Type B pancreatic cell (in vitro differentiated cells): Measurements from ENCODE around the gene TUBB. TPM values are rescaled to one million over a fixed set of nuclear protein-coding genes. Genes with fewer than 3 reads are reported as not detected.

ENCODE experiments used
- DNase-seq: peaks from one replicate; pipeline ENCODE4 v3.0.0; 2021; ENCODE audit warnings: mixed read lengths; ENCODE audit not compliant: unreplicated experiment; ENCODE audit errors: extremely low spot score
- H3K27ac Mint-ChIP-seq: 2 replicates; pipeline ENCODE4 v1.8.0; 2021; ENCODE audit warnings: mild to moderate bottlenecking, mixed read lengths
- H3K27me3 Mint-ChIP-seq: 2 replicates; pipeline ENCODE4 v1.8.0; 2021; ENCODE audit warnings: mixed read lengths
- H3K36me3 Mint-ChIP-seq: 2 replicates; pipeline ENCODE4 v1.8.0; 2021; ENCODE audit warnings: mixed read lengths
- H3K4me1 Mint-ChIP-seq: one replicate; pipeline ENCODE4 v1.8.0; 2021; ENCODE audit warnings: mixed read lengths; ENCODE audit not compliant: unreplicated experiment
- H3K4me3 Mint-ChIP-seq: 2 replicates; pipeline ENCODE4 v1.8.0; 2021; ENCODE audit warnings: mild to moderate bottlenecking, mixed read lengths
- H3K9me3 Mint-ChIP-seq: 2 replicates; pipeline ENCODE4 v1.8.0; 2021; ENCODE audit warnings: mixed read lengths
- CTCF ChIP-seq: fragments of 200-600 bp; sonication (generic); conservative IDR thresholded peaks from 2 replicates; pipeline ENCODE4 v1.5.0; 2021; ENCODE audit warnings: antibody characterized with exemption, mild to moderate bottlenecking
- total RNA-seq: library from RNA; stranded (reverse); gene quantifications from 2 replicates; pipeline ENCODE4 v1.2.1, GENCODE V29; 2021; ENCODE audit warnings: low replicate concordance

The TUBB gene
- total RNA-seq, 1 donor from 2014 or later = 1,225 TPM

GRCh38 chr6:30703821-30704220 lies 16.3 kb upstream of the TUBB start:
- H3K4me1 Mint-ChIP-seq = no peaks in the 10 kb centered on the region
- no peak for TF ChIP-seq CTCF
- H3K4me3 Mint-ChIP-seq = no peak overlapping the region
- H3K9me3 Mint-ChIP-seq = no peaks in the 10 kb centered on the region
- peaks cover 34% of the 10 kb centered on the region for H3K36me3 Mint-ChIP-seq
- DNase-seq = no peak
- H3K27me3 Mint-ChIP-seq = no peaks in the 10 kb centered on the region
- no peak overlapping the region for H3K27ac Mint-ChIP-seq

- H3K36me3 Mint-ChIP-seq = peaks cover 40% of the 10 kb centered on the region
- no peak overlapping the region for H3K27ac Mint-ChIP-seq
- H3K9me3 Mint-ChIP-seq = no peaks in the 10 kb centered on the region
Observed at GRCh38 chr6:30705620-30706019, 14.5 kb upstream of the TUBB start.

GRCh38 chr6:30707281-30707850 lies 12.8 kb upstream of the TUBB start:
- Mint-ChIP-seq H3K27me3 (no peaks in the 10 kb centered on the region), H3K27ac (no peak overlapping the region), H3K9me3 (no peaks in the 10 kb centered on the region), H3K36me3 (peaks cover 46% of the 10 kb centered on the region), H3K4me1 (no peaks in the 10 kb centered on the region), H3K4me3 (no peak overlapping the region)
- DNase-seq = no peak
- TF ChIP-seq CTCF = no peak

More at GRCh38 chr6:30705620-30706019, 14.5 kb upstream of the TUBB start:
- no peaks in the 10 kb centered on the region for H3K4me1 Mint-ChIP-seq
- DNase-seq = no peak
- H3K27me3 Mint-ChIP-seq = no peaks in the 10 kb centered on the region
- no peak for TF ChIP-seq CTCF
- H3K4me3 Mint-ChIP-seq = no peak overlapping the region

GRCh38 chr6:30709101-30709868 lies 10.9 kb upstream of the TUBB start:
- H3K36me3 Mint-ChIP-seq = peaks cover 49% of the 10 kb centered on the region

GRCh38 chr6:30711758-30712380 lies 8.3 kb upstream of the TUBB start:
- Mint-ChIP-seq H3K9me3 (no peaks in the 10 kb centered on the region), H3K4me3 (no peak overlapping the region), H3K4me1 (peaks cover 10% of the 10 kb centered on the region), H3K27ac (no peak overlapping the region), H3K27me3 (no peaks in the 10 kb centered on the region), H3K36me3 (peaks cover 42% of the 10 kb centered on the region)
- DNase-seq = no peak
- TF ChIP-seq CTCF = no peak

More at GRCh38 chr6:30709101-30709868, 10.9 kb upstream of the TUBB start:
- TF ChIP-seq CTCF = no peak
- DNase-seq = no peak
- Mint-ChIP-seq H3K4me3 (no peak overlapping the region), H3K9me3 (no peaks in the 10 kb centered on the region), H3K27me3 (no peaks in the 10 kb centered on the region), H3K27ac (no peak overlapping the region), H3K4me1 (no peaks in the 10 kb centered on the region)
